Measurements from ENCODE around the gene GRN.

- no peak for TF ChIP-seq EP300 (IDR thresholded peaks at IDR 0.05; ENCODE audit: borderline replicate concordance)
- no peak for TF ChIP-seq TAF1 (IDR thresholded peaks at IDR 0.05; ENCODE audit: low read depth)
- TF ChIP-seq YY1 (IDR thresholded peaks at IDR 0.05; ENCODE audit: low read depth), result no peak
- no peak for TF ChIP-seq MAX (IDR thresholded peaks at IDR 0.05)
- TF ChIP-seq NFIC (IDR thresholded peaks at IDR 0.05), result no peak
- peak; percentile 71 for TF ChIP-seq RAD21 (IDR thresholded peaks at IDR 0.05; ENCODE audit: low read depth)
These were observed 5.7 kb downstream of the GRN start for GRCh38 chr17:44350733-44351226.
